ENCODE measurements around the gene PALD1.

DNA sequence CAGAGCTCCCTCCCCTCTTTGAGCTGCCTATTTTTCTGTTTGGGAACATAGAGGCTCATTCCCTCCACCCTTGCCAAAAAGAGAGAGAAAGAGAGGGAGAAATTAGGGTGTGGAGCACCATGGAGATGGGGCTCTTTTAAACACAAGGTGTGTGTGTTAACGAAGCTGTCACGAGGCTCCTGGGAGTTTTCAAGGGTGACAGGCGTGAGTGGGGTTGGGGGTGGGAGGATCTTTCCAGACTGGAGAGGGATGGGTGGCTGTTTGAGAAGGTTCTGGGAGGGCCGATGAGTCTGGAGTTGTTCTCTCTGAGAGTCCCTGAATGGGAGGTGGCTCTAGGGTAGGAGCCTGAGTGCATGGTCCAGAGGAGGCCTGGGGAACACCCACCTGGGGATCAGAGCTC is 45.0 kb downstream of the PALD1 start:
- TF ChIP-seq, protein P1, sequence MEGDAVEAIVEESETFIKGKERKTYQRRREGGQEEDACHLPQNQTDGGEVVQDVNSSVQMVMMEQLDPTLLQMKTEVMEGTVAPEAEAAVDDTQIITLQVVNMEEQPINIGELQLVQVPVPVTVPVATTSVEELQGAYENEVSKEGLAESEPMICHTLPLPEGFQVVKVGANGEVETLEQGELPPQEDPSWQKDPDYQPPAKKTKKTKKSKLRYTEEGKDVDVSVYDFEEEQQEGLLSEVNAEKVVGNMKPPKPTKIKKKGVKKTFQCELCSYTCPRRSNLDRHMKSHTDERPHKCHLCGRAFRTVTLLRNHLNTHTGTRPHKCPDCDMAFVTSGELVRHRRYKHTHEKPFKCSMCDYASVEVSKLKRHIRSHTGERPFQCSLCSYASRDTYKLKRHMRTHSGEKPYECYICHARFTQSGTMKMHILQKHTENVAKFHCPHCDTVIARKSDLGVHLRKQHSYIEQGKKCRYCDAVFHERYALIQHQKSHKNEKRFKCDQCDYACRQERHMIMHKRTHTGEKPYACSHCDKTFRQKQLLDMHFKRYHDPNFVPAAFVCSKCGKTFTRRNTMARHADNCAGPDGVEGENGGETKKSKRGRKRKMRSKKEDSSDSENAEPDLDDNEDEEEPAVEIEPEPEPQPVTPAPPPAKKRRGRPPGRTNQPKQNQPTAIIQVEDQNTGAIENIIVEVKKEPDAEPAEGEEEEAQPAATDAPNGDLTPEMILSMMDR (IDR thresholded peaks at IDR 0.05): no peak
- no peak for TF ChIP-seq POLR2A (IDR thresholded peaks at IDR 0.05; ENCODE audit: low read depth)

All from esophagus muscularis mucosa (tissue), 3 donors.